ENCODE data around the gene ACSL5.

Gene ACSL5

GRCh38 chr10:112373912-112374338, at the start of gene ACSL5:
ACSL5 (plus strand) TSS chr10:112374116; CDS start chr10:112394947, 20,831 bp downstream.
- in situ Hi-C loops (cut with MboI; ENCODE audit: low sequenced_read_pairs) = no loop called here

GRCh38 chr10:112327678-112328077, 46.2 kb upstream of the ACSL5 start:
- in situ Hi-C loops (cut with MboI; ENCODE audit: low sequenced_read_pairs) = no loop called here

- in situ Hi-C loops (cut with MboI; ENCODE audit: low sequenced_read_pairs) = no loop called here
Measured at GRCh38 chr10:112330162-112330561, 43.8 kb upstream of the ACSL5 start.

- in situ Hi-C loops (cut with MboI; ENCODE audit: low sequenced_read_pairs) = no loop called here
Measured at GRCh38 chr10:112330607-112331160, 43.2 kb upstream of the ACSL5 start.

GRCh38 chr10:112332022-112332421, 41.9 kb upstream of the ACSL5 start:
- in situ Hi-C loops (cut with MboI; ENCODE audit: low sequenced_read_pairs) = no loop called here

- in situ Hi-C loops (cut with MboI; ENCODE audit: low sequenced_read_pairs) = no loop called here
Measured at GRCh38 chr10:112332509-112333228, 41.2 kb upstream of the ACSL5 start.

- in situ Hi-C loops (cut with MboI; ENCODE audit: low sequenced_read_pairs) = no loop called here
Measured at GRCh38 chr10:112333452-112333851, 40.5 kb upstream of the ACSL5 start.

- in situ Hi-C loops (cut with MboI; ENCODE audit: low sequenced_read_pairs) = no loop called here
Measured at GRCh38 chr10:112335111-112335867, 38.6 kb upstream of the ACSL5 start.

GRCh38 chr10:112335868-112336265, 38.0 kb upstream of the ACSL5 start:
- in situ Hi-C loops (cut with MboI; ENCODE audit: low sequenced_read_pairs) = no loop called here

- in situ Hi-C loops (cut with MboI; ENCODE audit: low sequenced_read_pairs) = no loop called here
Measured at GRCh38 chr10:112336556-112337201, 37.2 kb upstream of the ACSL5 start.

- in situ Hi-C loops (cut with MboI; ENCODE audit: low sequenced_read_pairs) = no loop called here
Measured at GRCh38 chr10:112338957-112339356, 35.0 kb upstream of the ACSL5 start.

- in situ Hi-C loops (cut with MboI; ENCODE audit: low sequenced_read_pairs) = no loop called here
Measured at GRCh38 chr10:112340601-112341000, 33.3 kb upstream of the ACSL5 start.

- in situ Hi-C loops (cut with MboI; ENCODE audit: low sequenced_read_pairs) = no loop called here
Measured at GRCh38 chr10:112343056-112343806, 30.7 kb upstream of the ACSL5 start.

- in situ Hi-C loops (cut with MboI; ENCODE audit: low sequenced_read_pairs) = no loop called here
Measured at GRCh38 chr10:112344261-112344660, 29.7 kb upstream of the ACSL5 start.

- in situ Hi-C loops (cut with MboI; ENCODE audit: low sequenced_read_pairs) = no loop called here
Measured at GRCh38 chr10:112345202-112345601, 28.7 kb upstream of the ACSL5 start.

GRCh38 chr10:112345743-112346142, 28.2 kb upstream of the ACSL5 start:
- in situ Hi-C loops (cut with MboI; ENCODE audit: low sequenced_read_pairs) = no loop called here

- in situ Hi-C loops (cut with MboI; ENCODE audit: low sequenced_read_pairs) = no loop called here
Measured at GRCh38 chr10:112346774-112347173, 27.1 kb upstream of the ACSL5 start.

GRCh38 chr10:112347709-112348671, 25.9 kb upstream of the ACSL5 start:
- in situ Hi-C loops (cut with MboI; ENCODE audit: low sequenced_read_pairs) = no loop called here

GRCh38 chr10:112348759-112349158, 25.2 kb upstream of the ACSL5 start:
- in situ Hi-C loops (cut with MboI; ENCODE audit: low sequenced_read_pairs) = no loop called here

All from hTERT RPE-1 (cell line).